Left lung (tissue), 10 donors: Measurements from ENCODE around the gene HES4. TPM values are rescaled to one million over a fixed set of nuclear protein-coding genes. Genes with fewer than 3 reads are reported as not detected.

Experiments used
- ATAC-seq: fragments of 200-7000 bp; cut with Tn5 transposase; one replicate; pipeline ENCODE4 v1.9.1; 2020; ENCODE audit warnings: moderate library complexity
- DNase-seq, 4 donors: peaks; one replicate each; pipeline ENCODE4 v3.0.0-alpha.2; 2013 to 2020
- H3K27ac ChIP-seq, 2 donors: fragments of 200-600 bp; sonication (generic) in 1 of 2; one replicate each; pipeline versions ENCODE4 v1.5.0 to v1.8.0; 2020 to 2021
- H3K27me3 ChIP-seq, 2 donors: fragments of 200-600 bp; sonication (generic) in 1 of 2; one replicate each; pipeline versions ENCODE4 v1.5.0 to v1.8.0; 2020 to 2021
- H3K36me3 ChIP-seq, 2 donors: fragments of 200-600 bp; sonication (generic) in 1 of 2; one replicate each; pipeline versions ENCODE4 v1.5.0 to v1.8.0; 2020 to 2021
- H3K4me1 ChIP-seq, 2 donors: fragments of 200-600 bp; one replicate each; pipeline ENCODE4 v1.8.0; 2021
- H3K4me3 ChIP-seq, 2 donors: fragments of 200-600 bp; sonication (generic) in 1 of 2; one replicate each; pipeline versions ENCODE4 v1.5.0 to v1.8.0; 2020 to 2021; ENCODE audit warnings: mild to moderate bottlenecking in 1 of 2
- H3K9me3 ChIP-seq, 2 donors: fragments of 200-600 bp; sonication (generic) in 1 of 2; one replicate each; pipeline versions ENCODE4 v1.5.0 to v1.8.0; 2020 to 2021
- CTCF ChIP-seq, 2 donors: fragments of 200-600 bp; sonication (generic) in 1 of 2; IDR thresholded peaks; one replicate each; pipeline versions ENCODE4 v1.5.0 to v1.8.0; 2021; ENCODE audit warnings: antibody characterized with exemption in 2 of 2
- intact Hi-C, 2 donors: fragments of 100-400 bp; cut with DNase I; formaldehyde crosslinking; loops; one replicate each; pipeline versions ENCODE4 v1.11.2 to v1.14.2; 2022
- polyA plus RNA-seq, 6 donors: library from polyadenylated mRNA; unstranded; fragments of 120-200 nt; gene quantifications; one replicate each; pipeline ENCODE4 v1.2.1, GENCODE V29; 2013; ENCODE audit not compliant: insufficient read length in 6 of 6
- total RNA-seq, 2 donors: library from RNA; stranded (reverse); fragmentation: NEBNext Ultra II Directional; extraction: Animal tissue kit (Norgen Biotek cat#: 25700); gene quantifications; one replicate each; pipeline ENCODE4 v1.2.1, GENCODE V29; 2021
- donor health status: DM: no; HTN: yes; CAD: no.
- donor health status: DM: no; HTN: no; CAD: no.

Gene HES4
- total and polyA plus RNA-seq, 8 donors: 4.4 to 37.5 (median 10.2) TPM

DNA sequence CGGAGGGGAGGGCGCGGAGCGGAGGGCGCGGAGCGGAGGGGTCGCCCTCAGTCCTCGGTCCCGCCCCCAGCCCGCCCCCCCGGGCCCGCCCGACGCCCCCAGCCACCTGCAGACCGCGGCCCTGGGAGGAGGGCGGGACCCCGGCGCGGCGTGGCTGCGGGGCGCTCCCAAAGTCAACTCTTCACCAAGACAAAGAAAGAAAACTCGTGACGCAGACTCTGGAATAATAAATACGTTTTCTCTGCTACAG lies 1.2 kb downstream of the HES4 start:
- Histone ChIP-seq H3K4me1 (peaks cover 0 to 40% of the 10 kb centered on the region in 2 donors), H3K27ac (no peak overlapping the region), H3K27me3 (peaks cover 11 to 97% of the 10 kb centered on the region in 2 donors), H3K36me3 (no peaks in the 10 kb centered on the region), H3K9me3 (no peaks in the 10 kb centered on the region), H3K4me3 (peak overlapping the region; percentile 64 to 67)
- no peak for TF ChIP-seq CTCF (IDR thresholded peaks at IDR 0.05)
- ATAC-seq (no peak), DNase-seq (peak in 2 of 4 donors; percentile 41 to 48)
- intact Hi-C loops: no loop called here

GRCh38 chr1:997993-998744 lies 1.7 kb downstream of the HES4 start:
- DNase-seq (peak in 1 of 4 donors; percentile 72), ATAC-seq (no peak)
- H3K27ac ChIP-seq: no peak overlapping the region
- no peaks in the 10 kb centered on the region for H3K9me3 ChIP-seq
- no peaks in the 10 kb centered on the region for H3K36me3 ChIP-seq
- intact Hi-C loops: no loop called here
- H3K4me1 ChIP-seq: peaks cover 0 to 40% of the 10 kb centered on the region in 2 donors
- peaks cover 11 to 97% of the 10 kb centered on the region in 2 donors for H3K27me3 ChIP-seq
- TF ChIP-seq CTCF (IDR thresholded peaks at IDR 0.05): no peak
- H3K4me3 ChIP-seq: peak overlapping the region; percentile 64 to 67

DNA sequence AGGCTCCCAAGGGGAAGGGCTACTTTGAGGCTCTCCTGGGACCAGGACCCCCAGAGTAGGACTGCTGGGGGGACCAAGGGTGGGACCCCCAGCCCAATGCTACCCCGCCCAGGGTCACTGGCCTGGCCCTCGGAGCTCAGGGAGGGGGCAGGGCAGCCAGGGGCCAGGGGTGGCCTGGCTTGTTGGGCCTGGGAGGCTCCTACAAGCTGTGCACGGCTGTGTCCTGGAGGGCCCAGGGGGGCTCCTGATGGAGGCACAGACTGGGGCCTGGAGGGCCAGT lies 2.2 kb downstream of the HES4 start:
- no peak for TF ChIP-seq CTCF (IDR thresholded peaks at IDR 0.05)
- intact Hi-C loops: no loop called here

DNA sequence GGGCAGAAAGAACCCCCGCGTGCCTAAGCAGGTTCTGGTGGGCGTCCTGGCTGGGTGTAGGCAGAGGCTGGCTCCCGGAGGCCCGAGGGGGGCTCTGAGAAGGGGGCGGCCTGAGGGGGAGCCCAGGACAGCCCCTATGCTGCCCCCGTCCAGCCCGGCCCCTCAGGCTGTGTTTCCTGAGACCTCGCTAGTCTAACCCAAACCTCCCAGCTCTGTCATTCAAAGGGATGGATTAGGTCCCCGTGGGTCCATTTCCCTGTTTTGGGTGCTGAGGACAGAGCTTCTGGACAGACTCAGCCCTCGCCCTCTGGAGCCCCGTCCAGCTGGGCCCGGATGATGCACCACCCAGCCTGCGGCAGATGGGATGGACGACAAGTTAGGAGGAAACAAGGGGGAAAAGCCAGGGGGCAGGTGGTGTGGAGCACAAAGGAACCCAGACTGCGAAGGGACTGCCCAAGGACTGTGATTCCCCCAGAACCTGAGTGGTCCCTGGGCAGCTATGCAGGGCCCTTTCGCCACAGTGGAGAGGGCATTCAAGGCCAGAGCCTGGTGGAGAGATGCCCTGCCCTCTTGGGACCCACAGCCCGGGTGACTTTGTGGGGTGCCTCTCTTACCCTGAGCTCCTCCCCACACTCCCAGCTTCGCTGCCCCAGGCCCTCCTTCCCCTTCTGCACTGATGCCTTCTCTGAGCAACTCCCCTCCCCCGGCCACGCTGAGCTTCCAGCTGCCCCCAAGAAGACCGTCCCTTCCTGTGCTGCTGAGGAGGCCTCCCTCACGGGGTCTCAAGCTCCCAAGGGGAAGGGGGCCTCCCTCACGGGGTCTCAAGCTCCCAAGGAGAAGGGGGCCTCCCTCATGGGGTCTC lies 2.8 kb downstream of the HES4 start:
- Histone ChIP-seq H3K4me3 (no peak overlapping the region), H3K4me1 (peaks cover 0 to 39% of the 10 kb centered on the region in 2 donors), H3K9me3 (peaks cover 0 to 5% of the 10 kb centered on the region in 2 donors), H3K36me3 (no peaks in the 10 kb centered on the region), H3K27ac (no peak overlapping the region), H3K27me3 (peaks cover 11 to 88% of the 10 kb centered on the region in 2 donors)
- TF ChIP-seq CTCF (IDR thresholded peaks at IDR 0.05): no peak
- ATAC-seq (no peak), DNase-seq (peak in 2 of 4 donors; percentile 33 to 45)
- intact Hi-C loops: no loop called here

More for the DNA sequence above, 2.2 kb downstream of the HES4 start:
- H3K27ac ChIP-seq: no peak overlapping the region
- H3K4me1 ChIP-seq: peaks cover 0 to 40% of the 10 kb centered on the region in 2 donors
- peaks cover 11 to 94% of the 10 kb centered on the region in 2 donors for H3K27me3 ChIP-seq
- ATAC-seq: no peak
- H3K36me3 ChIP-seq: no peaks in the 10 kb centered on the region
- no peak overlapping the region for H3K4me3 ChIP-seq
- H3K9me3 ChIP-seq: no peaks in the 10 kb centered on the region
- no peak for DNase-seq
